Gastrocnemius medialis (tissue), 4 donors: Measurements from ENCODE around the gene KCNQ4. TPM values are rescaled to one million over a fixed set of nuclear protein-coding genes. Genes with fewer than 3 reads are reported as not detected.

Experiments
- ATAC-seq, 2 donors: fragments of 150-250 bp; one replicate each; pipeline ENCODE4 v1.9.1; 2016
- DNase-seq, 2 donors: peaks; one replicate each; pipeline ENCODE4 v3.0.0-alpha.2; 2019
- H3K27ac ChIP-seq, 4 donors: fragments of 200-600 bp; sonication (generic); 1 replicate in 1 of 4; 2 replicates in 3 of 4; pipeline ENCODE4 v1.5.1; 2016 to 2018; ENCODE audit warnings: mild to moderate bottlenecking in 2 of 4, moderate library complexity in 1 of 4
- H3K27me3 ChIP-seq, 3 donors: fragments of 200-600 bp; sonication (generic) in 2 of 3; 1 replicate in 1 of 3; 2 replicates in 2 of 3; pipeline versions ENCODE4 v1.5.1 to v1.6.0; 2016 to 2019; ENCODE audit warnings: mild to moderate bottlenecking in 1 of 3, moderate library complexity in 1 of 3
- H3K36me3 ChIP-seq, 2 donors: fragments of 200-600 bp; sonication (generic) in 1 of 2; one replicate each; pipeline ENCODE4 v1.5.1; 2017 to 2018
- H3K4me1 ChIP-seq, 2 donors: fragments of 200-600 bp; sonication (generic) in 1 of 2; one replicate each; pipeline ENCODE4 v1.5.1; 2016 to 2017; ENCODE audit warnings: mild to moderate bottlenecking in 2 of 2
- H3K4me3 ChIP-seq, 4 donors: fragments of 200-600 bp; sonication (generic) in 3 of 4; 1 replicate in 1 of 4; 2 replicates in 3 of 4; pipeline ENCODE4 v1.5.1; 2016 to 2019; ENCODE audit warnings: mild to moderate bottlenecking in 2 of 4
- H3K9me3 ChIP-seq, 3 donors: fragments of 200-600 bp; sonication (generic) in 2 of 3; 1 replicate in 1 of 3; 2 replicates in 2 of 3; pipeline ENCODE4 v1.5.1; 2016 to 2019
- CTCF ChIP-seq, 5 experiments: fragments of 450-650 bp in 3 of 5; fragments of 200-600 bp in 2 of 5; sonication (generic) in 2 of 5; IDR thresholded peaks in 4 of 5; conservative IDR thresholded peaks in 1 of 5; 1 replicate in 4 of 5; 2 replicates in 1 of 5; pipeline ENCODE4 v1.5.1; 2016 to 2019; ENCODE audit warnings: antibody characterized with exemption in 5 of 5, mild to moderate bottlenecking in 3 of 5, moderate library complexity in 3 of 5
- POLR2A ChIP-seq, 2 donors: fragments of 450-650 bp; IDR thresholded peaks; one replicate each; pipeline ENCODE4 v1.6.1; 2017; ENCODE audit warnings: antibody characterized with exemption in 2 of 2, mild to moderate bottlenecking in 2 of 2, moderate library complexity in 2 of 2
- in situ Hi-C, 4 donors: fragments of 200-750 bp; cut with MboI; loops; one replicate each; pipeline versions ENCODE4 v1.15.0 to v1.8.0; 2017; ENCODE audit warnings: low sequenced_read_pairs in 4 of 4
- intact Hi-C: fragments of 100-400 bp; cut with DNase I; formaldehyde crosslinking; loops from one replicate; pipeline ENCODE4 v1.15.1; 2023; ENCODE audit warnings: low total_unique reads
- total RNA-seq, 4 donors: library from RNA; depleted of rRNA; stranded (reverse); fragments of >200 nt; gene quantifications; one replicate each; pipeline versions ENCODE4 v1.1.0 to v1.2.3, GENCODE V29; 2016

The KCNQ4 gene
- total RNA-seq, 4 donors from 2014 or later: 2.9 to 8.2 (median 3.5) TPM

GRCh38 chr1:40794974-40795715 lies 11.6 kb downstream of the KCNQ4 start:
- DNase-seq: no peak
- in situ Hi-C loops: no loop called here
- Histone ChIP-seq H3K9me3 (no peaks in the 10 kb centered on the region), H3K4me1 (peaks cover 45 to 54% of the 10 kb centered on the region in 2 donors), H3K36me3 (no peaks in the 10 kb centered on the region), H3K27ac (peak overlapping the region; percentile 68 to 81 (median 75)), H3K27me3 (no peaks in the 10 kb centered on the region), H3K4me3 (no peak overlapping the region)
- intact Hi-C loops: loop anchor here (5.0 kb wide), 1 partner anchor 67 kb away; the partner anchor contains the start of gene CITED4
- TF ChIP-seq POLR2A (IDR thresholded peaks at IDR 0.05) (no peak), CTCF (IDR thresholded peaks at IDR 0.05 in 4 of 5, conservative IDR thresholded peaks at IDR 0.05 in 1 of 5) (no peak)
- ATAC-seq: no peak

- in situ Hi-C loops (no loop called here), intact Hi-C loops (loop anchor here (5.0 kb wide), 1 partner anchor 66 kb away; the partner anchor contains the start of gene CITED4)
- DNase-seq (peak in 1 of 2 donors; percentile 45), ATAC-seq (peak; percentile 34 to 36)
- peak overlapping the region; percentile 68 to 81 (median 75) for H3K27ac ChIP-seq
- no peak for TF ChIP-seq POLR2A (IDR thresholded peaks at IDR 0.05)
- no peak for TF ChIP-seq CTCF (IDR thresholded peaks at IDR 0.05 in 4 of 5, conservative IDR thresholded peaks at IDR 0.05 in 1 of 5)
- H3K27me3 ChIP-seq: no peaks in the 10 kb centered on the region
- H3K9me3 ChIP-seq: no peaks in the 10 kb centered on the region
- no peaks in the 10 kb centered on the region for H3K36me3 ChIP-seq
- H3K4me1 ChIP-seq: peaks cover 51 to 61% of the 10 kb centered on the region in 2 donors
- no peak overlapping the region for H3K4me3 ChIP-seq
These were observed 12.4 kb downstream of the KCNQ4 start for GRCh38 chr1:40795811-40796586.

- intact Hi-C loops: loop anchor here (5.0 kb wide), 1 partner anchor 65 kb away; the partner anchor contains the start of gene CITED4
- no peak overlapping the region for H3K4me3 ChIP-seq
- no peak for TF ChIP-seq POLR2A (IDR thresholded peaks at IDR 0.05)
- no peak for TF ChIP-seq CTCF (IDR thresholded peaks at IDR 0.05 in 4 of 5, conservative IDR thresholded peaks at IDR 0.05 in 1 of 5)
- peak overlapping the region; percentile 68 to 81 (median 75) for H3K27ac ChIP-seq
- H3K9me3 ChIP-seq: no peaks in the 10 kb centered on the region
- H3K4me1 ChIP-seq: peaks cover 62 to 70% of the 10 kb centered on the region in 2 donors
- peak; percentile 91 to 94 for ATAC-seq
- in situ Hi-C loops: no loop called here
- H3K36me3 ChIP-seq: no peaks in the 10 kb centered on the region
- H3K27me3 ChIP-seq: no peaks in the 10 kb centered on the region
- DNase-seq: peak; percentile 81 to 95
These were observed 13.5 kb downstream of the KCNQ4 start for GRCh38 chr1:40796939-40797667.

- intact Hi-C loops (loop anchor here (5.0 kb wide), 1 partner anchor 65 kb away; the partner anchor contains the start of gene CITED4), in situ Hi-C loops (no loop called here)
- Histone ChIP-seq H3K9me3 (no peaks in the 10 kb centered on the region), H3K27me3 (no peaks in the 10 kb centered on the region), H3K4me1 (peaks cover 63 to 69% of the 10 kb centered on the region in 2 donors), H3K4me3 (no peak overlapping the region), H3K36me3 (no peaks in the 10 kb centered on the region), H3K27ac (peak overlapping the region; percentile 68 to 81 (median 75))
- ATAC-seq: no peak
- no peak for DNase-seq
- TF ChIP-seq POLR2A (IDR thresholded peaks at IDR 0.05) (no peak), CTCF (IDR thresholded peaks at IDR 0.05 in 4 of 5, conservative IDR thresholded peaks at IDR 0.05 in 1 of 5) (no peak)
These were observed 14.1 kb downstream of the KCNQ4 start for GRCh38 chr1:40797668-40798010.
